HEK293 (cell line): ENCODE measurements around the gene NTSR1.

ENCODE experiments used
- CTCF ChIA-PET: fragments of 350-600 bp; formaldehyde crosslinking; extraction: SDS; loops from one replicate; lab custom pipeline; 2021; ENCODE audit warnings: antibody characterized with exemption; lab: Yijun Ruan, JAX
- POLR2A ChIA-PET: fragments of 300-600 bp; formaldehyde crosslinking; extraction: SDS; loops from one replicate; lab custom pipeline; 2020; ENCODE audit warnings: antibody characterized with exemption, inconsistent platforms; lab: Yijun Ruan, JAX
- H3K27ac ChIP-seq: fragments of 200-500 bp; sonication (Bioruptor generic); 2 replicates; pipeline ENCODE4 v1.5.1; 2014; ENCODE audit warnings: low read depth, low read length, control low read depth, inconsistent platforms; ENCODE audit errors: extremely low read depth
- H3K36me3 ChIP-seq, 2 experiments: fragments of 200-500 bp in 1 of 2; sonication (Bioruptor generic) in 1 of 2; 1 replicate in 1 of 2; 2 replicates in 1 of 2; pipeline ENCODE4 v1.5.1; 2014 to 2017; ENCODE audit warnings: inconsistent platforms in 2 of 2, low read length in 2 of 2; ENCODE audit not compliant: control insufficient read depth in 2 of 2, insufficient read depth in 1 of 2
- H3K4me1 ChIP-seq: fragments of 200-500 bp; sonication (Bioruptor generic); 2 replicates; pipeline ENCODE4 v1.5.1; 2014; ENCODE audit warnings: mild to moderate bottlenecking, low read length, inconsistent platforms; ENCODE audit not compliant: control insufficient read depth, insufficient read depth
- H3K4me3 ChIP-seq: 2 replicates; pipeline ENCODE4 v1.5.1; 2011; ENCODE audit warnings: low read depth, mild to moderate bottlenecking, control low read depth, low read length, moderate library complexity
- H3K9me3 ChIP-seq: fragments of 200-500 bp; sonication (Bioruptor generic); 2 replicates; pipeline ENCODE4 v1.5.1; 2014; ENCODE audit warnings: low read depth, low read length, inconsistent platforms; ENCODE audit not compliant: control insufficient read depth, insufficient read depth
- BCL11B ChIP-seq: fragments of 450-650 bp; formaldehyde crosslinking; IDR thresholded peaks from 2 replicates; pipeline ENCODE4 v1.5.1; 2016; ENCODE audit warnings: low read depth, missing biosample characterization, missing genetic modification characterization
- GLI2 ChIP-seq: fragments of 450-650 bp; formaldehyde crosslinking; IDR thresholded peaks from 2 replicates; pipeline ENCODE4; 2017; ENCODE audit warnings: missing biosample characterization, missing genetic modification characterization, low read depth, borderline replicate concordance
- GLI4 ChIP-seq: fragments of 450-650 bp; formaldehyde crosslinking; IDR thresholded peaks from 2 replicates; pipeline ENCODE4 v1.5.1; 2016; ENCODE audit warnings: missing biosample characterization, missing genetic modification characterization
- KLF1 ChIP-seq: fragments of 450-650 bp; formaldehyde crosslinking; IDR thresholded peaks from 2 replicates; pipeline ENCODE4 v1.5.1; 2016; ENCODE audit warnings: missing biosample characterization, missing genetic modification characterization
- MZF1 ChIP-seq: fragments of 450-650 bp; formaldehyde crosslinking; IDR thresholded peaks from 2 replicates; pipeline ENCODE4 v1.5.1; 2017; ENCODE audit warnings: missing biosample characterization, missing genetic modification characterization, borderline replicate concordance
- ZBTB17 ChIP-seq: fragments of 450-650 bp; formaldehyde crosslinking; IDR thresholded peaks from 2 replicates; pipeline ENCODE4 v1.5.1; 2016; ENCODE audit warnings: missing biosample characterization, missing genetic modification characterization
- ZBTB48 ChIP-seq: fragments of 450-650 bp; formaldehyde crosslinking; IDR thresholded peaks from 2 replicates; pipeline ENCODE4 v1.5.1; 2016; ENCODE audit warnings: missing biosample characterization, missing genetic modification characterization
- ZBTB8A ChIP-seq: fragments of 450-650 bp; formaldehyde crosslinking; IDR thresholded peaks from 2 replicates; pipeline ENCODE4 v1.5.1; 2016; ENCODE audit warnings: missing biosample characterization, missing genetic modification characterization
- ZFHX2 ChIP-seq: fragments of 450-650 bp; formaldehyde crosslinking; conservative IDR thresholded peaks from 2 replicates; pipeline ENCODE4 v1.5.1; 2016; ENCODE audit warnings: missing biosample characterization, missing genetic modification characterization
- ZNF112 ChIP-seq: fragments of 450-650 bp; formaldehyde crosslinking; IDR thresholded peaks from 2 replicates; pipeline ENCODE4 v1.5.0; 2017; ENCODE audit warnings: missing biosample characterization, missing genetic modification characterization
- ZNF2 ChIP-seq: fragments of 450-650 bp; formaldehyde crosslinking; IDR thresholded peaks from 2 replicates; pipeline ENCODE4 v1.5.1; 2016; ENCODE audit warnings: missing biosample characterization, missing genetic modification characterization
- ZNF239 ChIP-seq: fragments of 450-650 bp; formaldehyde crosslinking; IDR thresholded peaks from 2 replicates; pipeline ENCODE4 v1.5.1; 2016; ENCODE audit warnings: missing biosample characterization, missing genetic modification characterization
- ZNF24 ChIP-seq: fragments of 450-650 bp; formaldehyde crosslinking; IDR thresholded peaks from 2 replicates; pipeline ENCODE4 v1.5.1; 2016; ENCODE audit warnings: missing biosample characterization, missing genetic modification characterization
- ZNF37A ChIP-seq: fragments of 450-650 bp; IDR thresholded peaks from 2 replicates; pipeline ENCODE4 v1.5.1; 2018; ENCODE audit warnings: missing biosample characterization, missing genetic modification characterization
- ZNF394 ChIP-seq: fragments of 450-650 bp; formaldehyde crosslinking; IDR thresholded peaks from 2 replicates; pipeline ENCODE4 v1.5.1; 2016; ENCODE audit warnings: missing biosample characterization, missing genetic modification characterization, mild to moderate bottlenecking, moderate library complexity, borderline replicate concordance
- ZNF404 ChIP-seq: fragments of 450-650 bp; formaldehyde crosslinking; IDR thresholded peaks from 2 replicates; pipeline ENCODE4 v1.5.1; 2017; ENCODE audit warnings: missing biosample characterization, missing genetic modification characterization
- ZNF530 ChIP-seq: fragments of 450-650 bp; formaldehyde crosslinking; IDR thresholded peaks from 2 replicates; pipeline ENCODE4 v1.5.1; 2016; ENCODE audit warnings: low read depth, missing biosample characterization, missing genetic modification characterization
- ZNF544 ChIP-seq: fragments of 450-650 bp; formaldehyde crosslinking; IDR thresholded peaks from 2 replicates; pipeline ENCODE4 v1.5.0; 2017; ENCODE audit warnings: missing biosample characterization, missing genetic modification characterization
- ZNF561 ChIP-seq: fragments of 450-650 bp; IDR thresholded peaks from 2 replicates; pipeline ENCODE4 v1.5.1; 2018; ENCODE audit warnings: missing biosample characterization, missing genetic modification characterization, borderline replicate concordance
- ZNF571 ChIP-seq: fragments of 450-650 bp; formaldehyde crosslinking; IDR thresholded peaks from 2 replicates; pipeline ENCODE4 v1.5.0; 2017; ENCODE audit warnings: missing biosample characterization, missing genetic modification characterization
- ZNF768 ChIP-seq: fragments of 450-650 bp; formaldehyde crosslinking; IDR thresholded peaks from 2 replicates; pipeline ENCODE4 v1.5.1; 2018; ENCODE audit warnings: missing biosample characterization, mild to moderate bottlenecking, missing genetic modification characterization
- ZNF785 ChIP-seq: fragments of 450-650 bp; formaldehyde crosslinking; IDR thresholded peaks from 2 replicates; pipeline ENCODE4 v1.5.1; 2016; ENCODE audit warnings: missing biosample characterization, missing genetic modification characterization
- ZSCAN16 ChIP-seq: fragments of 450-650 bp; formaldehyde crosslinking; IDR thresholded peaks from 2 replicates; pipeline ENCODE4 v1.5.1; 2016; ENCODE audit warnings: missing biosample characterization, missing genetic modification characterization
- ZSCAN30 ChIP-seq: fragments of 450-650 bp; IDR thresholded peaks from 2 replicates; pipeline ENCODE4 v1.5.1; 2018; ENCODE audit warnings: missing biosample characterization, mild to moderate bottlenecking, missing genetic modification characterization, moderate library complexity
- TF ChIP-seq, protein P1 (sequence below): fragments of 450-650 bp; formaldehyde crosslinking; IDR thresholded peaks from 2 replicates; pipeline ENCODE4 v1.5.1; 2017; ENCODE audit warnings: missing biosample characterization, missing genetic modification characterization
- TF ChIP-seq, protein P2 (sequence below): fragments of 450-650 bp; formaldehyde crosslinking; IDR thresholded peaks from 2 replicates; pipeline ENCODE4 v1.5.1; 2016; ENCODE audit warnings: missing biosample characterization, missing genetic modification characterization
- TF ChIP-seq, protein P3 (sequence below): fragments of 450-650 bp; formaldehyde crosslinking; IDR thresholded peaks from 2 replicates; pipeline ENCODE4 v1.5.1; 2016; ENCODE audit warnings: missing biosample characterization, missing genetic modification characterization

The NTSR1 gene

DNA sequence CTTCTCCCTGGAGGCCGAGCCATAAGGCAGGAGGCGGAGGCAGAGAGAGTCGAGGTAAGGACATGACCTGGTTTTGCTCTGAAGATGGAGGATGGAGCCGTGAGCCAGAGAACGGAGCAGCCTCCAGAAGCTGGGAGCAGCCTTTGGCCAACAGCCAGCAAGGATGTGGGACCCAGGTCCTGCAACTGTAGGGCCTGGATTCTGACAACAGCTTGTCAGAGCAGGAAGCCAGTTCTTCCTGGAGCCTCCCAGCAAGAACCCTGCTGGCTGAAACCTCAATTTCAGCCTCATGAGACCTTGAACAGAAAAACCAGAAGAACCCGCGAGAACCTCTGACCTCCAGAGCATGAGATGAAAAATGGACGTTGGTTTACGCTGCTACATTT is 74.2 kb downstream of the NTSR1 start:
- Histone ChIP-seq H3K36me3 (no peaks in the 10 kb centered on the region), H3K27ac (no peak overlapping the region), H3K4me3 (no peak overlapping the region), H3K4me1 (no peaks in the 10 kb centered on the region), H3K9me3 (no peaks in the 10 kb centered on the region)
- TF ChIP-seq GLI2 (tag by site-specific recombination) (no peak), ZBTB17 (tag by site-specific recombination) (0 out of 2 replicates have a peak, but pooled peaks have one; percentile 10), ZNF768 (tag by site-specific recombination) (no peak), ZNF24 (tag by site-specific recombination) (no peak), MZF1 (tag by site-specific recombination) (no peak), ZNF561 (tag by site-specific recombination) (no peak), ZBTB48 (no peak), ZNF394 (tag by site-specific recombination) (peak; percentile 50; the same call in 1 of the 2 replicates), BCL11B (tag by site-specific recombination) (no peak)
- TF ChIP-seq, protein P1, sequence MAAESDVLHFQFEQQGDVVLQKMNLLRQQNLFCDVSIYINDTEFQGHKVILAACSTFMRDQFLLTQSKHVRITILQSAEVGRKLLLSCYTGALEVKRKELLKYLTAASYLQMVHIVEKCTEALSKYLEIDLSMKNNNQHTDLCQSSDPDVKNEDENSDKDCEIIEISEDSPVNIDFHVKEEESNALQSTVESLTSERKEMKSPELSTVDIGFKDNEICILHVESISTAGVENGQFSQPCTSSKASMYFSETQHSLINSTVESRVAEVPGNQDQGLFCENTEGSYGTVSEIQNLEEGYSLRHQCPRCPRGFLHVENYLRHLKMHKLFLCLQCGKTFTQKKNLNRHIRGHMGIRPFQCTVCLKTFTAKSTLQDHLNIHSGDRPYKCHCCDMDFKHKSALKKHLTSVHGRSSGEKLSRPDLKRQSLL (tag by site-specific recombination): peak; percentile 20; the same call in 1 of the 2 replicates
- ChIA-PET POLR2A (interaction anchor here (0.5 kb wide), 1 partner anchor 211 kb away, joined by 4 read pairs; no protein-coding TSS in a partner anchor), CTCF (interaction anchor here (1.0 to 2.2 kb wide), 2 partner anchors 9 to 115 kb away, joined by 3 to 7 read pairs; no protein-coding TSS in a partner anchor)

GRCh38 chr20:62784497-62784896 is 75.9 kb downstream of the NTSR1 start:
- no peak overlapping the region for H3K27ac ChIP-seq
- ChIA-PET CTCF (interaction anchor here (1.1 kb wide), 1 partner anchor 9 kb away, joined by 3 read pairs; no protein-coding TSS in a partner anchor), POLR2A (no interaction called here)
- no peak for TF ChIP-seq ZNF239 (tag by site-specific recombination)
- TF ChIP-seq KLF1: 0 out of 2 replicates have a peak, but pooled peaks have one; percentile 36
- no peak overlapping the region for H3K4me3 ChIP-seq
- H3K9me3 ChIP-seq: no peaks in the 10 kb centered on the region
- H3K36me3 ChIP-seq: no peaks in the 10 kb centered on the region
- H3K4me1 ChIP-seq: no peaks in the 10 kb centered on the region

GRCh38 chr20:62785393-62785792 is 76.8 kb downstream of the NTSR1 start:
- Histone ChIP-seq H3K4me1 (no peaks in the 10 kb centered on the region), H3K4me3 (no peak overlapping the region), H3K9me3 (no peaks in the 10 kb centered on the region), H3K36me3 (no peaks in the 10 kb centered on the region), H3K27ac (no peak overlapping the region)
- POLR2A ChIA-PET: no interaction called here
- no peak for TF ChIP-seq ZNF2 (tag by site-specific recombination)
- no peak for TF ChIP-seq ZNF530
- no peak for TF ChIP-seq ZSCAN30 (tag by site-specific recombination)
- TF ChIP-seq, protein P2, sequence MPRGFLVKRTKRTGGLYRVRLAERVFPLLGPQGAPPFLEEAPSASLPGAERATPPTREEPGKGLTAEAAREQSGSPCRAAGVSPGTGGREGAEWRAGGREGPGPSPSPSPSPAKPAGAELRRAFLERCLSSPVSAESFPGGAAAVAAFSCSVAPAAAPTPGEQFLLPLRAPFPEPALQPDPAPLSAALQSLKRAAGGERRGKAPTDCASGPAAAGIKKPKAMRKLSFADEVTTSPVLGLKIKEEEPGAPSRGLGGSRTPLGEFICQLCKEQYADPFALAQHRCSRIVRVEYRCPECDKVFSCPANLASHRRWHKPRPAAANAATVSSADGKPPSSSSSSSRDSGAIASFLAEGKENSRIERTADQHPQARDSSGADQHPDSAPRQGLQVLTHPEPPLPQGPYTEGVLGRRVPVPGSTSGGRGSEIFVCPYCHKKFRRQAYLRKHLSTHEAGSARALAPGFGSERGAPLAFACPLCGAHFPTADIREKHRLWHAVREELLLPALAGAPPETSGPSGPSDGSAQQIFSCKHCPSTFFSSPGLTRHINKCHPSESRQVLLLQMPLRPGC: no peak
- TF ChIP-seq ZBTB8A: no peak
- TF ChIP-seq KLF1: peak; percentile 97
- TF ChIP-seq, protein P3, sequence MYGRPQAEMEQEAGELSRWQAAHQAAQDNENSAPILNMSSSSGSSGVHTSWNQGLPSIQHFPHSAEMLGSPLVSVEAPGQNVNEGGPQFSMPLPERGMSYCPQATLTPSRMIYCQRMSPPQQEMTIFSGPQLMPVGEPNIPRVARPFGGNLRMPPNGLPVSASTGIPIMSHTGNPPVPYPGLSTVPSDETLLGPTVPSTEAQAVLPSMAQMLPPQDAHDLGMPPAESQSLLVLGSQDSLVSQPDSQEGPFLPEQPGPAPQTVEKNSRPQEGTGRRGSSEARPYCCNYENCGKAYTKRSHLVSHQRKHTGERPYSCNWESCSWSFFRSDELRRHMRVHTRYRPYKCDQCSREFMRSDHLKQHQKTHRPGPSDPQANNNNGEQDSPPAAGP (tag by site-specific recombination): peak; percentile 87
- TF ChIP-seq ZFHX2 (tag by site-specific recombination): 0 out of 2 replicates have a peak, but pooled peaks have one; percentile 6
- no peak for TF ChIP-seq ZNF785 (tag by site-specific recombination)
- no peak for TF ChIP-seq ZNF37A (tag by site-specific recombination)
- TF ChIP-seq GLI4 (tag by site-specific recombination): no peak
- TF ChIP-seq ZNF571 (tag by site-specific recombination): no peak
- no peak for TF ChIP-seq ZNF544 (tag by site-specific recombination)
- TF ChIP-seq ZNF404: no peak
- TF ChIP-seq ZNF112: no peak
- TF ChIP-seq ZNF24 (tag by site-specific recombination): no peak
- no peak for TF ChIP-seq ZSCAN16
- CTCF ChIA-PET: no interaction called here
